ENCODE measurements around the gene CACFD1. TPM values are rescaled to one million over a fixed set of nuclear protein-coding genes. Genes with fewer than 3 reads are reported as not detected.

The CACFD1 gene
- total and polyA plus RNA-seq, 2 donors (not counting 1 experiment from before 2014, with no cell fraction given), result 27.4 to 31.1 TPM

DNA sequence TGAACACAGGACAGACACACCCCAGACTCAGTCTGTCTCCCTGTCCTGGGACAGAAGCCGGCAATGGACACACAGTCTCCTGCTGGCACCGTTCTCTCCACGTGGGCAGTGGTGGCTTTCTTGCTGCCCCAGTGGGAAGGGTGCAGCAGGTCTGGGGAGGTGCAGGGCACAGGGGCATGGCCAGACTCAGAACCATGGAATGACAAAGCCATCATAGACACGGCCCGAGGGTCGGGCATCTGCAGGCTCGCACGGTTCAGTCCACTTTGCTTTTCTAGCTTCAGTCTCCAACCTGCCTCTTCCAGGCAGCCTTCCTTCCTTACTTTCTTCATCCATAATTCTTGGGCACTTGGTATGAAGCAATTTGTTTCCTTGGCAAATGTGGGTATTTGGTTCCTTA, 48.3 kb downstream of the CACFD1 start:
- H3K27ac Mint-ChIP-seq, result no peak overlapping the region
- peaks cover 0 to 8% (median 0%) of the 10 kb centered on the region in 3 donors for H3K9me3 ChIP-seq (ENCODE audit: control extremely low read depth in 1 of 3, control insufficient read depth in 2 of 3, insufficient read depth in 1 of 3, low read length in 2 of 3)
- peaks cover 0 to 13% (median 1%) of the 10 kb centered on the region in 4 experiments for H3K27me3 ChIP-seq (replicated peaks in 1 of 4; ENCODE audit: control extremely low read depth in 1 of 4, control insufficient read depth in 3 of 4, insufficient read depth in 4 of 4, low read length in 3 of 4)
- H3K36me3 ChIP-seq (replicated peaks in 1 of 2; ENCODE audit: control extremely low read depth in 1 of 2, control insufficient read depth in 1 of 2, extremely low read depth in 1 of 2, insufficient read depth in 2 of 2, low read length in 1 of 2), result no peaks in the 10 kb centered on the region
- H3K79me2 ChIP-seq (ENCODE audit: control insufficient read depth, insufficient read depth, low read length), result no peaks in the 10 kb centered on the region
- H3K4me3 ChIP-seq (ENCODE audit: control extremely low read depth in 1 of 5, extremely low read depth in 1 of 5, insufficient read depth in 1 of 5, low read depth in 2 of 5, low read length in 4 of 5), result no peak overlapping the region
- no peak overlapping the region for H3K4me2 ChIP-seq (replicated peaks; ENCODE audit: low read depth, low read length, poor library complexity, severe bottlenecking)
- ATAC-seq (ENCODE audit: low read depth) (no peak), DNase-seq (no peak)
- intact Hi-C loops (cut with micrococcal nuclease), result no loop called here
- TF ChIP-seq, protein P1, sequence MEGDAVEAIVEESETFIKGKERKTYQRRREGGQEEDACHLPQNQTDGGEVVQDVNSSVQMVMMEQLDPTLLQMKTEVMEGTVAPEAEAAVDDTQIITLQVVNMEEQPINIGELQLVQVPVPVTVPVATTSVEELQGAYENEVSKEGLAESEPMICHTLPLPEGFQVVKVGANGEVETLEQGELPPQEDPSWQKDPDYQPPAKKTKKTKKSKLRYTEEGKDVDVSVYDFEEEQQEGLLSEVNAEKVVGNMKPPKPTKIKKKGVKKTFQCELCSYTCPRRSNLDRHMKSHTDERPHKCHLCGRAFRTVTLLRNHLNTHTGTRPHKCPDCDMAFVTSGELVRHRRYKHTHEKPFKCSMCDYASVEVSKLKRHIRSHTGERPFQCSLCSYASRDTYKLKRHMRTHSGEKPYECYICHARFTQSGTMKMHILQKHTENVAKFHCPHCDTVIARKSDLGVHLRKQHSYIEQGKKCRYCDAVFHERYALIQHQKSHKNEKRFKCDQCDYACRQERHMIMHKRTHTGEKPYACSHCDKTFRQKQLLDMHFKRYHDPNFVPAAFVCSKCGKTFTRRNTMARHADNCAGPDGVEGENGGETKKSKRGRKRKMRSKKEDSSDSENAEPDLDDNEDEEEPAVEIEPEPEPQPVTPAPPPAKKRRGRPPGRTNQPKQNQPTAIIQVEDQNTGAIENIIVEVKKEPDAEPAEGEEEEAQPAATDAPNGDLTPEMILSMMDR (IDR thresholded peaks at IDR 0.05), result no peak
- no peak overlapping the region for H3K27ac ChIP-seq (ENCODE audit: low read length in 2 of 2)
- H3K4me3 Mint-ChIP-seq, result no peak overlapping the region
- no peaks in the 10 kb centered on the region for H3K9me3 Mint-ChIP-seq (ENCODE audit: insufficient read depth)
- peaks cover 0 to 4% of the 10 kb centered on the region in 2 donors for H3K4me1 ChIP-seq (ENCODE audit: control insufficient read depth in 2 of 2, insufficient read depth in 2 of 2, low read length in 2 of 2)
- peaks cover 15% of the 10 kb centered on the region for H3K27me3 Mint-ChIP-seq
- H3K9ac ChIP-seq (ENCODE audit: low read length), result no peak overlapping the region
- H3K4me1 Mint-ChIP-seq, result no peaks in the 10 kb centered on the region
- ChIA-PET POLR2A (no interaction called here), CTCF (no interaction called here)
- WGBS (ENCODE audit: insufficient coverage), result 85% methylated on average over 7 of the region's 8 CpGs
- H2AFZ ChIP-seq (ENCODE audit: insufficient read depth, low read depth, low read length, poor library complexity, severe bottlenecking), result no peak overlapping the region
- no peaks in the 10 kb centered on the region for H4K20me1 ChIP-seq (ENCODE audit: control insufficient read depth, insufficient read depth, low read length, poor library complexity, severe bottlenecking)

DNA sequence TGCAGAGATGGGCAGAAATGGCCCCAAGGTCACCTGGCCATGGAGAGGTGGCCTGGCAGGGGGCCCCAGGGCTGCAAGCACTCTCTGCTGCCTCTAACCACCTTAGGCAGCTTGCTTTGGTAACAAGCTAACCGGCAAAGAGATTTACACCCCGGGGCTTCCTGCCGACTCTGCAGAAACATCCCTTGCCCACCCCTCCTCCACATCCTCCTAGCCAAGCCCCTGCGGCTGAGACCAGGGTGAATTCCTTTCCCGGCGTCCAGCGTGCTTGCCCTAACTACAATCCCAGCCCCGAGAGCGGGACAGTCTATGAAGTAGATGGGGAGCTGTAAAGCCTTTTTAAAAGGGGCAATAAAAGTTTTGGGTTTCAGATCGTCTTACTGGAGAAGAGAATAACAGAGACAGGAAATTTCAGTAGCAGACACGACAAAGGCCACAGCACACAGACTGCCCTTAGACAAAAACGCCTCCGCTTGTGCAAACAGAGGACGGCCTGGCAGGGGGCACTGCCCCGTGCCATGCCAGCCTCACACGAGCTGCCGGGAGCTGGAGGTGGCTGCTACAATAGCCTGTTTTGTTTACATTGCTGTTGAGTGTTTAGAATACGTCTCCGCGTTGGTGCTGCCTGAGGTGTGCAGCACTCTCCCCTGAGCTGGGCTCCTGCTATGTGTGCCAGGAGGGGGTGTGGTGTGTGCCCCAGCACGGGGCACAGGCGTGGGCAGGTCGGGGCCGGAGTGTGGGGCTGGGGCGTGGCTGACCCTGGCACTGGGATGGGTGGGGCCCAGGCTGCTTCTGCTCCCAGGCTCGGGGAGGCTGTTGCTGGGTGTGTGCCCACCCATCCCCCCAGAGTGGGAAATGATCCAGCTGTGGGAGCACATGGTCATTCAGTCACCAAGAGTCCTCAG, 49.7 kb downstream of the CACFD1 start:
- H2AFZ ChIP-seq (ENCODE audit: insufficient read depth, low read depth, low read length, poor library complexity, severe bottlenecking), result no peak overlapping the region
- no peak overlapping the region for H3K27ac ChIP-seq (ENCODE audit: low read length in 2 of 2)
- peaks cover 0 to 4% of the 10 kb centered on the region in 2 donors for H3K4me1 ChIP-seq (ENCODE audit: control insufficient read depth in 2 of 2, insufficient read depth in 2 of 2, low read length in 2 of 2)
- no peaks in the 10 kb centered on the region for H4K20me1 ChIP-seq (ENCODE audit: control insufficient read depth, insufficient read depth, low read length, poor library complexity, severe bottlenecking)
- WGBS (ENCODE audit: insufficient coverage), result 22% methylated on average over 20 of the region's 26 CpGs
- intact Hi-C loops (cut with micrococcal nuclease), result no loop called here
- H3K4me2 ChIP-seq (replicated peaks; ENCODE audit: low read depth, low read length, poor library complexity, severe bottlenecking), result no peak overlapping the region
- H3K9me3 ChIP-seq (ENCODE audit: control extremely low read depth in 1 of 3, control insufficient read depth in 2 of 3, insufficient read depth in 1 of 3, low read length in 2 of 3), result peaks cover 0 to 5% (median 0%) of the 10 kb centered on the region in 3 donors
- H3K4me3 Mint-ChIP-seq, result no peak overlapping the region
- CTCF ChIA-PET, result no interaction called here
- no peak overlapping the region for H3K9ac ChIP-seq (ENCODE audit: low read length)
- DNase-seq (no peak), ATAC-seq (ENCODE audit: low read depth) (no peak)
- no peaks in the 10 kb centered on the region for H3K4me1 Mint-ChIP-seq
- H3K36me3 ChIP-seq (replicated peaks in 1 of 2; ENCODE audit: control extremely low read depth in 1 of 2, control insufficient read depth in 1 of 2, extremely low read depth in 1 of 2, insufficient read depth in 2 of 2, low read length in 1 of 2), result no peaks in the 10 kb centered on the region
- POLR2A ChIA-PET, result no interaction called here
- H3K4me3 ChIP-seq (ENCODE audit: control extremely low read depth in 1 of 5, extremely low read depth in 1 of 5, insufficient read depth in 1 of 5, low read depth in 2 of 5, low read length in 4 of 5), result no peak overlapping the region
- no peaks in the 10 kb centered on the region for H3K9me3 Mint-ChIP-seq (ENCODE audit: insufficient read depth)
- peaks cover 12% of the 10 kb centered on the region for H3K27me3 Mint-ChIP-seq
- no peaks in the 10 kb centered on the region for H3K79me2 ChIP-seq (ENCODE audit: control insufficient read depth, insufficient read depth, low read length)
- no peak overlapping the region for H3K27ac Mint-ChIP-seq
- peaks cover 0 to 13% (median 1%) of the 10 kb centered on the region in 4 experiments for H3K27me3 ChIP-seq (replicated peaks in 1 of 4; ENCODE audit: control extremely low read depth in 1 of 4, control insufficient read depth in 3 of 4, insufficient read depth in 4 of 4, low read length in 3 of 4)
- TF ChIP-seq, protein P1 (IDR thresholded peaks at IDR 0.05), result no peak
- no peak for TF ChIP-seq EZH2 (IDR thresholded peaks at IDR 0.05; ENCODE audit: borderline replicate concordance, insufficient read depth, low read depth, low read length, poor library complexity, severe bottlenecking)
